ENCODE results near the gene HEATR5A. TPM values are rescaled to one million over a fixed set of nuclear protein-coding genes. Genes with fewer than 3 reads are reported as not detected.

The HEATR5A gene
- total and polyA plus RNA-seq, 2 experiments from 2014 or later = 23.2 to 31.7 TPM

- H3K9me3 ChIP-seq (ENCODE audit: low read depth) = no peaks in the 10 kb centered on the region
- H3K36me3 ChIP-seq = no peaks in the 10 kb centered on the region
- TF ChIP-seq CTCF (IDR thresholded peaks at IDR 0.05; ENCODE audit: low read depth, low read length) = no peak
- H3K27me3 ChIP-seq = no peaks in the 10 kb centered on the region
- no peak overlapping the region for H3K4me3 ChIP-seq
- peak overlapping the region; percentile 88 for H3K27ac ChIP-seq
- no peak for DNase-seq (ENCODE audit: low read depth in 1 of 2, low spot score in 1 of 2)
- H3K4me1 ChIP-seq (ENCODE audit: low read depth) = peaks cover 18% of the 10 kb centered on the region
These were observed 37.6 kb upstream of the HEATR5A start for GRCh38 chr14:31457665-31458659.

GRCh38 chr14:31456841-31457664 lies 36.7 kb upstream of the HEATR5A start, which contains the start of gene DTD2:
DTD2 (minus strand) TSS chr14:31457506; CDS start chr14:31457393, 113 bp downstream.
- Histone ChIP-seq H3K9me3 (ENCODE audit: low read depth) (no peaks in the 10 kb centered on the region), H3K36me3 (peaks cover 5% of the 10 kb centered on the region), H3K4me3 (peak within 1 kb of the TSS; percentile 32), H3K4me1 (ENCODE audit: low read depth) (peaks cover 18% of the 10 kb centered on the region), H3K27ac (peak within 1 kb of the TSS; percentile 88), H3K27me3 (no peaks in the 10 kb centered on the region)
- no peak for TF ChIP-seq CTCF (IDR thresholded peaks at IDR 0.05; ENCODE audit: low read depth, low read length)
- peak; percentile 97 for DNase-seq (ENCODE audit: low read depth in 1 of 2, low spot score in 1 of 2)

- Histone ChIP-seq H3K27me3 (no peaks in the 10 kb centered on the region), H3K4me3 (no peak overlapping the region), H3K9me3 (ENCODE audit: low read depth) (no peaks in the 10 kb centered on the region), H3K36me3 (peaks cover 12% of the 10 kb centered on the region), H3K4me1 (ENCODE audit: low read depth) (no peaks in the 10 kb centered on the region), H3K27ac (no peak overlapping the region)
- peak in 1 of 2 donors; percentile 65 for DNase-seq (ENCODE audit: low read depth in 1 of 2, low spot score in 1 of 2)
- TF ChIP-seq CTCF (IDR thresholded peaks at IDR 0.05; ENCODE audit: low read depth, low read length) = peak; percentile 56
These were observed 29.7 kb upstream of the HEATR5A start for GRCh38 chr14:31449971-31450610.

DNA sequence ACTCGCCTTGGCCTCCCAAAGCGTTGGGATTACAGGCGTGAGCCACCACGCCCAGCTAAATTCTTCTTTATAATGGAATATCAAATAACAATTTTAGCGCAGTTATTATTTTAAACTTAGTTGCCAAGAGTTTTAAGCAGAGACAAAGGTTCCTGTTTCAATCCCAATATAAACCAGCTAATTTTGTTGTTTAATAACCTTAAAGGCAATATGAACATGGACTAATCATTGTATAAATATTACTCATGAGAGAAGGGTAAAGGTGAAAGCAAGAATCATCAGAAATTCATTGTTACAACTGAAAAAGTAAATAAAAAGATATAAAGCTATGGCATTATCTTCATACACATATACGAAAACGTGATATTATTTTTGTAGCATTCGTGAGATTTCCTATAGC lies 28.8 kb upstream of the HEATR5A start:
- Histone ChIP-seq H3K9me3 (ENCODE audit: low read depth) (no peaks in the 10 kb centered on the region), H3K4me1 (ENCODE audit: low read depth) (no peaks in the 10 kb centered on the region), H3K27me3 (no peaks in the 10 kb centered on the region), H3K27ac (no peak overlapping the region), H3K4me3 (no peak overlapping the region), H3K36me3 (peaks cover 12% of the 10 kb centered on the region)
- no peak for DNase-seq (ENCODE audit: low read depth in 1 of 2, low spot score in 1 of 2)
- no peak for TF ChIP-seq CTCF (IDR thresholded peaks at IDR 0.05; ENCODE audit: low read depth, low read length)

DNA sequence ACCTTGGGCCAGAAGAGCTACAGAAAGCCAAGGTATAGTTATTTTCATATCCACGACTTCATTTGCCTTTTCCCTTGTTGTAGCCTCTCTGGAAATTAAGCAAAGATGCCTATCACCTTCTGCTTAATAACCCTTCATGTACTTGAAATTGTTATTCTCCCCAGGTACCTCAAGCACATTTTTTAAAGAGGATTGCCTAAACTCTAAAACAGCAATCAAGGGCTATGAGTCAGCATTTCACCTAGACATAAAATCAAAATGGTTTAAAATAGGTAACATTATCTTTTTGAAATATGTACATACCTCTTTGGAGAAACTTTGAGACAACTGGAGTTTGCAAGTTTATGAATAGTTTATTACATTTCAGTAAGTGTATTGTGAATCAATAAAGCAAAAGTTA lies 25.4 kb upstream of the HEATR5A start:
- Histone ChIP-seq H3K27me3 (no peaks in the 10 kb centered on the region), H3K36me3 (peaks cover 3% of the 10 kb centered on the region), H3K27ac (no peak overlapping the region), H3K4me1 (ENCODE audit: low read depth) (no peaks in the 10 kb centered on the region), H3K9me3 (ENCODE audit: low read depth) (no peaks in the 10 kb centered on the region), H3K4me3 (no peak overlapping the region)
- TF ChIP-seq CTCF (IDR thresholded peaks at IDR 0.05; ENCODE audit: low read depth, low read length) = no peak
- DNase-seq (ENCODE audit: low read depth in 1 of 2, low spot score in 1 of 2) = no peak

Measured in cardiac muscle cell (in vitro differentiated cells and primary cell).